Neural progenitor cell (in vitro differentiated cells): ENCODE results near the gene GAMT.

Source experiments
- CTCF ChIP-seq: fragments of 200-600 bp; sonication (generic); IDR thresholded peaks from 2 replicates; pipeline ENCODE4 v1.5.1; 2017; ENCODE audit warnings: antibody characterized with exemption, mild to moderate bottlenecking
- EZH2 ChIP-seq: fragments of 200-600 bp; sonication (generic); IDR thresholded peaks from 2 replicates; pipeline ENCODE4 v1.6.1; 2017; ENCODE audit warnings: antibody characterized with exemption, mild to moderate bottlenecking, moderate library complexity

GRCh38 chr19:1374250-1374577 is 27.1 kb downstream of the GAMT start:
- TF ChIP-seq EZH2 = no peak
- no peak for TF ChIP-seq CTCF
